BE2C (cell line): ENCODE data around the gene NAPG.
"Not testable (repeated sequence)": the region's sequence is repeated elsewhere in the genome, so short reads cannot be mapped to it uniquely, and the experiment has no call there.

Experiments
- DNase-seq: peaks from one replicate; pipeline ENCODE4 v3.0.0-alpha.2; 2020
- H3K27me3 ChIP-seq: fragments of 250-450 bp; sonication (Bioruptor Pico); 2 replicates; pipeline ENCODE4 v1.5.1; 2020; ENCODE audit warnings: mild to moderate bottlenecking
- H3K36me3 ChIP-seq: fragments of 250-450 bp; sonication (Bioruptor Pico); 2 replicates; pipeline ENCODE4 v1.5.1; 2020; ENCODE audit warnings: mild to moderate bottlenecking
- H3K4me1 ChIP-seq: fragments of 250-450 bp; sonication (Bioruptor Pico); 2 replicates; pipeline ENCODE4 v1.5.1; 2020
- H3K4me3 ChIP-seq: 2 replicates; pipeline ENCODE4 v1.5.1; 2011; ENCODE audit warnings: low read depth, low read length
- H3K9me3 ChIP-seq: fragments of 250-450 bp; sonication (Bioruptor Pico); 2 replicates; pipeline ENCODE4 v1.5.1; 2020
- CTCF ChIP-seq: IDR thresholded peaks from 2 replicates; pipeline ENCODE4 v1.5.1; 2012; ENCODE audit warnings: mild to moderate bottlenecking, low read depth, low read length

Gene NAPG

GRCh38 chr18:10591896-10592295, 66.1 kb downstream of the NAPG start:
- no peaks in the 10 kb centered on the region; the same call in 1 of the 2 replicates for H3K27me3 ChIP-seq
- DNase-seq: no peak
- TF ChIP-seq CTCF: no peak
- H3K4me1 ChIP-seq: no peaks in the 10 kb centered on the region
- no peaks in the 10 kb centered on the region for H3K36me3 ChIP-seq
- H3K9me3 ChIP-seq: no peaks in the 10 kb centered on the region
- H3K4me3 ChIP-seq: no peak overlapping the region

GRCh38 chr18:10593366-10594022, 67.7 kb downstream of the NAPG start:
- not testable (repeated sequence) for H3K4me1 ChIP-seq, H3K4me3 ChIP-seq, H3K36me3 ChIP-seq, DNase-seq, H3K9me3 ChIP-seq, H3K27me3 ChIP-seq

- not testable (repeated sequence) for H3K4me1 ChIP-seq
Observed at GRCh38 chr18:10595917-10596316, 70.1 kb downstream of the NAPG start.

GRCh38 chr18:10597695-10598094, 71.9 kb downstream of the NAPG start:
- H3K4me3 ChIP-seq, H3K9me3 ChIP-seq, H3K36me3 ChIP-seq, DNase-seq, H3K27me3 ChIP-seq, H3K4me1 ChIP-seq: not testable (repeated sequence)

More at GRCh38 chr18:10595917-10596316, 70.1 kb downstream of the NAPG start:
- not testable (repeated sequence) for DNase-seq, H3K36me3 ChIP-seq, H3K9me3 ChIP-seq, H3K27me3 ChIP-seq, H3K4me3 ChIP-seq

GRCh38 chr18:10600701-10601100, 74.9 kb downstream of the NAPG start:
- not testable (repeated sequence) for H3K4me1 ChIP-seq, H3K9me3 ChIP-seq, DNase-seq, H3K36me3 ChIP-seq, H3K27me3 ChIP-seq, H3K4me3 ChIP-seq
